Measurements from ENCODE around the gene SORCS3. TPM values are rescaled to one million over a fixed set of nuclear protein-coding genes. Genes with fewer than 3 reads are reported as not detected.

Gene SORCS3
- total RNA-seq, 1 experiment from 2014 or later = 0.04 TPM

GRCh38 chr10:105094048-105094447 is 453.0 kb downstream of the SORCS3 start:
- H2AFZ ChIP-seq (ENCODE audit: low read length) = no peak overlapping the region
- TF ChIP-seq, protein P1, sequence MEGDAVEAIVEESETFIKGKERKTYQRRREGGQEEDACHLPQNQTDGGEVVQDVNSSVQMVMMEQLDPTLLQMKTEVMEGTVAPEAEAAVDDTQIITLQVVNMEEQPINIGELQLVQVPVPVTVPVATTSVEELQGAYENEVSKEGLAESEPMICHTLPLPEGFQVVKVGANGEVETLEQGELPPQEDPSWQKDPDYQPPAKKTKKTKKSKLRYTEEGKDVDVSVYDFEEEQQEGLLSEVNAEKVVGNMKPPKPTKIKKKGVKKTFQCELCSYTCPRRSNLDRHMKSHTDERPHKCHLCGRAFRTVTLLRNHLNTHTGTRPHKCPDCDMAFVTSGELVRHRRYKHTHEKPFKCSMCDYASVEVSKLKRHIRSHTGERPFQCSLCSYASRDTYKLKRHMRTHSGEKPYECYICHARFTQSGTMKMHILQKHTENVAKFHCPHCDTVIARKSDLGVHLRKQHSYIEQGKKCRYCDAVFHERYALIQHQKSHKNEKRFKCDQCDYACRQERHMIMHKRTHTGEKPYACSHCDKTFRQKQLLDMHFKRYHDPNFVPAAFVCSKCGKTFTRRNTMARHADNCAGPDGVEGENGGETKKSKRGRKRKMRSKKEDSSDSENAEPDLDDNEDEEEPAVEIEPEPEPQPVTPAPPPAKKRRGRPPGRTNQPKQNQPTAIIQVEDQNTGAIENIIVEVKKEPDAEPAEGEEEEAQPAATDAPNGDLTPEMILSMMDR (conservative IDR thresholded peaks at IDR 0.05) = no peak
- Mint-ChIP-seq H3K36me3 (ENCODE audit: insufficient read depth in 1 of 3, low read depth in 3 of 3) (no peaks in the 10 kb centered on the region), H3K4me3 (no peak overlapping the region), H3K4me1 (no peaks in the 10 kb centered on the region), H3K9me3 (no peaks in the 10 kb centered on the region), H3K27me3 (ENCODE audit: low read depth) (no peaks in the 10 kb centered on the region; the same call in 1 of the 2 replicates), H3K27ac (no peak overlapping the region)
- H3K9me3 ChIP-seq (ENCODE audit: control insufficient read depth, low read depth, low read length) = no peaks in the 10 kb centered on the region
- H3K27ac ChIP-seq (ENCODE audit: insufficient read length, low read depth, low read length) = no peak overlapping the region
- no peaks in the 10 kb centered on the region for H3K79me2 ChIP-seq (ENCODE audit: insufficient read depth, low read length)
- H3K4me1 ChIP-seq (ENCODE audit: insufficient read depth, low read length) = no peaks in the 10 kb centered on the region
- H3K23ac ChIP-seq (ENCODE audit: insufficient read length, low read depth, low read length) = no peak overlapping the region
- no peak overlapping the region for H4K91ac ChIP-seq (ENCODE audit: insufficient read length, low read depth, low read length)
- H4K5ac ChIP-seq (ENCODE audit: insufficient read length, low read depth, low read length) = no peak overlapping the region
- no peaks in the 10 kb centered on the region for H3K79me1 ChIP-seq (ENCODE audit: insufficient read depth, low read depth, low read length, poor library complexity, severe bottlenecking)
- H3K56ac ChIP-seq (ENCODE audit: insufficient read length, low read depth, low read length) = no peak overlapping the region
- H3T11ph ChIP-seq (ENCODE audit: low read length) = no peak overlapping the region
- no peak overlapping the region for H2BK12ac ChIP-seq (ENCODE audit: insufficient read length, low read depth, low read length)
- H4K20me1 ChIP-seq (ENCODE audit: control insufficient read depth, insufficient read depth, insufficient read length) = no peaks in the 10 kb centered on the region
- H2AK5ac ChIP-seq (ENCODE audit: insufficient read length, low read length) = no peak overlapping the region
- no peak overlapping the region for H3K18ac ChIP-seq (ENCODE audit: insufficient read length, low read depth, low read length)
- H3K4ac ChIP-seq (ENCODE audit: low read depth, low read length) = no peak overlapping the region
- no peak overlapping the region for H3K14ac ChIP-seq (ENCODE audit: insufficient read depth, low read length)
- no peak overlapping the region for H3K4me2 ChIP-seq (ENCODE audit: insufficient read depth, insufficient read length, low read length)
- H3K23me2 ChIP-seq (ENCODE audit: insufficient read length, low read depth, low read length, poor library complexity, severe bottlenecking) = no peaks in the 10 kb centered on the region
- no peaks in the 10 kb centered on the region for H3K27me3 ChIP-seq (ENCODE audit: insufficient read depth, low read length)
- H2BK15ac ChIP-seq (ENCODE audit: low read depth, low read length) = no peak overlapping the region
- no CpG with 5 or more reads among the region's 1 CpG for WGBS (ENCODE audit: extremely low coverage, insufficient read length, low lambda C conversion rate)
- H4K8ac ChIP-seq (replicated peaks; ENCODE audit: insufficient read length, low read depth, low read length) = no peak overlapping the region
- no peak overlapping the region for H2BK5ac ChIP-seq (ENCODE audit: insufficient read length, low read length)
- no peak overlapping the region for H2BK120ac ChIP-seq (ENCODE audit: low read depth, low read length, poor library complexity, severe bottlenecking)
- no peak for DNase-seq
- H3K9ac ChIP-seq (ENCODE audit: extremely low read depth, insufficient read length, low read length) = no peak overlapping the region
- H2BK20ac ChIP-seq (ENCODE audit: low read depth, low read length, poor library complexity, severe bottlenecking) = no peak overlapping the region

All from H9 (cell line).